Naive thymus-derived CD4-positive, alpha-beta T cell (primary cell): ENCODE data around the gene NEIL3. TPM values are rescaled to one million over a fixed set of nuclear protein-coding genes. Genes with fewer than 3 reads are reported as not detected.

Experiments used
- ATAC-seq: fragments of 150-1000 bp; cut with Tn5 transposase; 2 replicates; pipeline ENCODE4 v1.10.0; 2021; ENCODE audit warnings: mild to moderate bottlenecking, moderate library complexity
- CTCF ChIA-PET: fragments of 350-600 bp; sonication (Branson Sonifier 250); formaldehyde crosslinking; loops from one replicate; lab custom pipeline; 2021; ENCODE audit warnings: antibody characterized with exemption; lab: Charles Lee
- POLR2A ChIA-PET: fragments of 350-600 bp; sonication (Branson Sonifier 250); formaldehyde crosslinking; loops from one replicate; lab custom pipeline; 2021; ENCODE audit warnings: antibody characterized with exemption, inconsistent platforms; lab: Charles Lee
- DNase-seq, 9 donors: peaks; one replicate each; pipeline versions ENCODE4 v3.0.0 to v3.0.0-alpha.2; 2020 to 2022; ENCODE audit warnings: mixed read lengths in 1 of 9
- H3K27ac ChIP-seq: one replicate; pipeline ENCODE4 v1.7.0; 2013; ENCODE audit warnings: mild to moderate bottlenecking, low read depth, low read length, moderate library complexity
- H3K27me3 ChIP-seq, 2 donors: one replicate each; pipeline ENCODE4 v1.7.0; 2013; ENCODE audit warnings: low read length in 2 of 2, mild to moderate bottlenecking in 2 of 2, moderate library complexity in 2 of 2; ENCODE audit not compliant: control insufficient read depth in 2 of 2, insufficient read depth in 2 of 2
- H3K36me3 ChIP-seq, 3 experiments: 1 replicate in 2 of 3; 2 replicates in 1 of 3; pipeline ENCODE4 v1.7.0; 2013; ENCODE audit warnings: low read length in 3 of 3, mild to moderate bottlenecking in 3 of 3, moderate library complexity in 1 of 3; ENCODE audit not compliant: insufficient read depth in 3 of 3, control insufficient read depth in 2 of 3
- H3K4me1 ChIP-seq, 2 donors: one replicate each; pipeline ENCODE4 v1.7.0; 2013; ENCODE audit warnings: low read length in 2 of 2, mild to moderate bottlenecking in 2 of 2, moderate library complexity in 1 of 2; ENCODE audit not compliant: control insufficient read depth in 2 of 2, insufficient read depth in 2 of 2
- H3K4me3 ChIP-seq: 2 replicates; pipeline ENCODE4 v1.7.0; 2013; ENCODE audit warnings: mild to moderate bottlenecking, low read length
- H3K9me3 ChIP-seq, 3 experiments: 1 replicate in 2 of 3; 2 replicates in 1 of 3; pipeline ENCODE4 v1.7.0; 2013; ENCODE audit warnings: low read length in 3 of 3; ENCODE audit not compliant: control insufficient read depth in 2 of 3
- H3K27ac Mint-ChIP-seq, 9 donors: one replicate each; pipeline ENCODE4 v1.8.0; 2020 to 2022; ENCODE audit warnings: mixed read lengths in 9 of 9, mild to moderate bottlenecking in 8 of 9, moderate library complexity in 5 of 9, inconsistent platforms in 2 of 9
- H3K27me3 Mint-ChIP-seq, 5 donors: one replicate each; pipeline ENCODE4 v1.8.0; 2021 to 2022; ENCODE audit warnings: mixed read lengths in 5 of 5, mild to moderate bottlenecking in 1 of 5
- H3K36me3 Mint-ChIP-seq, 5 donors: one replicate each; pipeline ENCODE4 v1.8.0; 2020 to 2022; ENCODE audit warnings: mixed read lengths in 5 of 5, mild to moderate bottlenecking in 3 of 5, inconsistent platforms in 1 of 5
- H3K4me1 Mint-ChIP-seq, 7 donors: one replicate each; pipeline ENCODE4 v1.8.0; 2020 to 2022; ENCODE audit warnings: mixed read lengths in 7 of 7, mild to moderate bottlenecking in 3 of 7, inconsistent platforms in 1 of 7
- H3K4me3 Mint-ChIP-seq, 10 donors: one replicate each; pipeline ENCODE4 v1.8.0; 2020 to 2022; ENCODE audit warnings: mild to moderate bottlenecking in 10 of 10, mixed read lengths in 10 of 10, moderate library complexity in 6 of 10, inconsistent platforms in 2 of 10
- H3K9me3 Mint-ChIP-seq, 11 donors: one replicate each; pipeline ENCODE4 v1.8.0; 2020 to 2022; ENCODE audit warnings: mixed read lengths in 11 of 11, mild to moderate bottlenecking in 4 of 11, inconsistent platforms in 1 of 11, moderate library complexity in 1 of 11
- intact Hi-C, 2 donors: fragments of 100-400 bp; cut with micrococcal nuclease; formaldehyde crosslinking; loops; one replicate each; pipeline ENCODE4 v1.15.1; 2023
- polyA plus RNA-seq, 2 donors: library from polyadenylated mRNA; unstranded; fragments of 300-500 nt; fragmentation: Illumina TruSeq; gene quantifications; one replicate each; pipeline ENCODE4 v1.2.3, GENCODE V29; 2021
- total RNA-seq, 6 experiments: library from RNA in 5 of 6; stranded (reverse) in 5 of 6; gene quantifications; 1 replicate in 5 of 6; 2 replicates in 1 of 6; pipeline ENCODE4 v1.2.3 and lab custom pipeline; 2021 to 2026

Gene NEIL3
- total and polyA plus RNA-seq, 7 experiments from 2014 or later, result 0.37 to 24.7 (median 2.4) TPM; not detected in 4

GRCh38 chr4:177271091-177271490 is 38.6 kb upstream of the NEIL3 start:
- no peak overlapping the region for H3K27ac Mint-ChIP-seq
- peaks cover 0 to 1% (median 0%) of the 10 kb centered on the region in 11 donors for H3K9me3 Mint-ChIP-seq
- Histone ChIP-seq H3K9me3 (no peaks in the 10 kb centered on the region), H3K27ac (no peak overlapping the region), H3K4me3 (no peak overlapping the region), H3K27me3 (no peaks in the 10 kb centered on the region), H3K4me1 (no peaks in the 10 kb centered on the region), H3K36me3 (no peaks in the 10 kb centered on the region)
- ATAC-seq, result no peak
- H3K36me3 Mint-ChIP-seq, result no peaks in the 10 kb centered on the region
- POLR2A ChIA-PET, result no interaction called here
- no peak overlapping the region for H3K4me3 Mint-ChIP-seq
- CTCF ChIA-PET, result no interaction called here
- DNase-seq, result no peak
- no peaks in the 10 kb centered on the region for H3K4me1 Mint-ChIP-seq
- intact Hi-C loops, result no loop called here
- peaks cover 0 to 9% (median 0%) of the 10 kb centered on the region in 5 donors for H3K27me3 Mint-ChIP-seq

GRCh38 chr4:177271915-177272766 is 37.5 kb upstream of the NEIL3 start:
- CTCF ChIA-PET, result no interaction called here
- Histone ChIP-seq H3K36me3 (no peaks in the 10 kb centered on the region), H3K27me3 (no peaks in the 10 kb centered on the region), H3K27ac (no peak overlapping the region), H3K4me1 (no peaks in the 10 kb centered on the region), H3K4me3 (no peak overlapping the region), H3K9me3 (no peaks in the 10 kb centered on the region)
- intact Hi-C loops, result no loop called here
- Mint-ChIP-seq H3K4me1 (no peaks in the 10 kb centered on the region), H3K27ac (no peak overlapping the region), H3K9me3 (peaks cover 0 to 1% (median 0%) of the 10 kb centered on the region in 11 donors), H3K27me3 (peaks cover 0 to 9% (median 0%) of the 10 kb centered on the region in 5 donors), H3K36me3 (no peaks in the 10 kb centered on the region), H3K4me3 (no peak overlapping the region)
- POLR2A ChIA-PET, result no interaction called here
- DNase-seq (no peak), ATAC-seq (no peak)

- Histone ChIP-seq H3K4me3 (no peak overlapping the region), H3K9me3 (no peaks in the 10 kb centered on the region), H3K4me1 (no peaks in the 10 kb centered on the region), H3K27me3 (no peaks in the 10 kb centered on the region), H3K27ac (no peak overlapping the region), H3K36me3 (no peaks in the 10 kb centered on the region)
- no peaks in the 10 kb centered on the region for H3K4me1 Mint-ChIP-seq
- no peak for DNase-seq
- H3K9me3 Mint-ChIP-seq, result peaks cover 0 to 5% (median 0%) of the 10 kb centered on the region in 11 donors
- intact Hi-C loops, result no loop called here
- H3K4me3 Mint-ChIP-seq, result no peak overlapping the region
- no peak overlapping the region for H3K27ac Mint-ChIP-seq
- ATAC-seq, result no peak
- H3K36me3 Mint-ChIP-seq, result peaks cover 0 to 3% (median 0%) of the 10 kb centered on the region in 5 donors
- H3K27me3 Mint-ChIP-seq, result peaks cover 0 to 9% (median 0%) of the 10 kb centered on the region in 5 donors
- POLR2A ChIA-PET, result no interaction called here
- CTCF ChIA-PET, result no interaction called here
Measured at GRCh38 chr4:177275999-177276398, 33.7 kb upstream of the NEIL3 start.

- peaks cover 0 to 10% (median 0%) of the 10 kb centered on the region in 5 donors for H3K27me3 Mint-ChIP-seq
- ATAC-seq, result no peak
- Histone ChIP-seq H3K4me1 (no peaks in the 10 kb centered on the region), H3K36me3 (no peaks in the 10 kb centered on the region), H3K9me3 (no peaks in the 10 kb centered on the region), H3K27ac (no peak overlapping the region), H3K27me3 (no peaks in the 10 kb centered on the region), H3K4me3 (no peak overlapping the region)
- H3K27ac Mint-ChIP-seq, result no peak overlapping the region
- peaks cover 0 to 5% (median 0%) of the 10 kb centered on the region in 11 donors for H3K9me3 Mint-ChIP-seq
- intact Hi-C loops, result no loop called here
- ChIA-PET CTCF (interaction anchor here (0.7 to 1.2 kb wide), 2 partner anchors 16 to 550 kb away, joined by 3 read pairs; no protein-coding TSS in a partner anchor), POLR2A (no interaction called here)
- H3K4me3 Mint-ChIP-seq, result no peak overlapping the region
- peaks cover 0 to 3% (median 0%) of the 10 kb centered on the region in 5 donors for H3K36me3 Mint-ChIP-seq
- no peak for DNase-seq
- peaks cover 0 to 4% (median 0%) of the 10 kb centered on the region in 7 donors for H3K4me1 Mint-ChIP-seq
Measured at GRCh38 chr4:177281351-177281909, 28.2 kb upstream of the NEIL3 start.

- intact Hi-C loops, result no loop called here
- Histone ChIP-seq H3K27ac (no peak overlapping the region), H3K27me3 (no peaks in the 10 kb centered on the region), H3K9me3 (no peaks in the 10 kb centered on the region), H3K36me3 (no peaks in the 10 kb centered on the region), H3K4me1 (no peaks in the 10 kb centered on the region), H3K4me3 (no peak overlapping the region)
- H3K9me3 Mint-ChIP-seq, result peaks cover 0 to 5% (median 0%) of the 10 kb centered on the region in 11 donors
- peaks cover 0 to 6% (median 0%) of the 10 kb centered on the region in 5 donors for H3K27me3 Mint-ChIP-seq
- DNase-seq (no peak), ATAC-seq (no peak)
- H3K36me3 Mint-ChIP-seq, result peaks cover 0 to 3% (median 0%) of the 10 kb centered on the region in 5 donors
- ChIA-PET POLR2A (no interaction called here), CTCF (interaction anchor here (0.7 to 1.2 kb wide), 2 partner anchors 15 to 551 kb away, joined by 3 read pairs; no protein-coding TSS in a partner anchor)
- no peak overlapping the region for H3K4me3 Mint-ChIP-seq
- peaks cover 0 to 4% (median 0%) of the 10 kb centered on the region in 7 donors for H3K4me1 Mint-ChIP-seq
- no peak overlapping the region for H3K27ac Mint-ChIP-seq
Measured at GRCh38 chr4:177282284-177282835, 27.3 kb upstream of the NEIL3 start.

- DNase-seq (no peak), ATAC-seq (no peak)
- H3K9me3 ChIP-seq, result no peaks in the 10 kb centered on the region
- no peak overlapping the region for H3K4me3 ChIP-seq
- POLR2A ChIA-PET, result no interaction called here
- H3K27me3 ChIP-seq, result no peaks in the 10 kb centered on the region
- Mint-ChIP-seq H3K4me3 (no peak overlapping the region), H3K27me3 (peaks cover 0 to 5% (median 0%) of the 10 kb centered on the region in 5 donors), H3K27ac (no peak overlapping the region), H3K36me3 (peaks cover 0 to 3% (median 0%) of the 10 kb centered on the region in 5 donors), H3K4me1 (peaks cover 0 to 4% (median 0%) of the 10 kb centered on the region in 7 donors), H3K9me3 (peaks cover 0 to 5% (median 0%) of the 10 kb centered on the region in 11 donors)
- intact Hi-C loops, result no loop called here
- CTCF ChIA-PET, result no interaction called here
- H3K36me3 ChIP-seq, result no peaks in the 10 kb centered on the region
- H3K4me1 ChIP-seq, result no peaks in the 10 kb centered on the region
- H3K27ac ChIP-seq, result no peak overlapping the region
Measured at GRCh38 chr4:177283167-177283566, 26.5 kb upstream of the NEIL3 start.
